DND-41 (cell line): Measurements from ENCODE around the gene ARFGEF3.

Experiments used
- ATAC-seq: fragments of 200-7000 bp; cut with Tn5 transposase; 3 replicates; pipeline ENCODE4 v1.9.1; 2021; ENCODE audit warnings: low read depth; ENCODE audit not compliant: insufficient read depth
- DNase-seq: peaks from one replicate; pipeline ENCODE4 v3.0.0-alpha.2; 2020
- H2AFZ ChIP-seq: 2 replicates; pipeline ENCODE4 v1.6.0; 2012; ENCODE audit warnings: low read depth, low read length
- H3K27ac ChIP-seq: 2 replicates; pipeline ENCODE4 v1.5.1; 2012; ENCODE audit warnings: low read length, inconsistent platforms
- H3K27me3 ChIP-seq: fragments of 200-600 bp; sonication (generic); 2 replicates; pipeline ENCODE4 v1.6.0; 2012; ENCODE audit warnings: low read length, mild to moderate bottlenecking, inconsistent platforms; ENCODE audit not compliant: insufficient read depth, poor library complexity
- H3K36me3 ChIP-seq: 2 replicates; pipeline ENCODE4 v1.5.1; 2012; ENCODE audit warnings: low read length, inconsistent platforms; ENCODE audit not compliant: insufficient read depth
- H3K4me1 ChIP-seq: 2 replicates; pipeline ENCODE4 v1.5.1; 2012; ENCODE audit warnings: mild to moderate bottlenecking, low read length; ENCODE audit not compliant: insufficient read depth
- H3K4me2 ChIP-seq: 2 replicates; pipeline ENCODE4 v1.6.0; 2012; ENCODE audit warnings: mild to moderate bottlenecking, moderate library complexity, low read length, inconsistent platforms; ENCODE audit not compliant: insufficient read depth
- H3K4me3 ChIP-seq, 2 experiments: fragments of 200-600 bp in 1 of 2; shearing (Covaris generic) in 1 of 2; 2 replicates each; pipeline ENCODE4 v1.5.1; 2012 to 2016; ENCODE audit warnings: inconsistent platforms in 2 of 2, low read length in 2 of 2, mild to moderate bottlenecking in 2 of 2, low read depth in 1 of 2, moderate library complexity in 1 of 2
- H3K79me2 ChIP-seq: 2 replicates; pipeline ENCODE4 v1.6.0; 2012; ENCODE audit warnings: low read length, inconsistent platforms; ENCODE audit not compliant: insufficient read depth
- H3K9ac ChIP-seq: 2 replicates; pipeline ENCODE4 v1.6.0; 2012; ENCODE audit warnings: low read depth, mild to moderate bottlenecking, inconsistent platforms, low read length, moderate library complexity
- H3K9me3 ChIP-seq: 2 replicates; pipeline ENCODE4 v1.5.1; 2012; ENCODE audit warnings: low read length, moderate library complexity, mild to moderate bottlenecking, inconsistent platforms; ENCODE audit not compliant: insufficient read depth, severe bottlenecking
- H4K20me1 ChIP-seq: 2 replicates; pipeline ENCODE4 v1.6.0; 2012; ENCODE audit warnings: low read length; ENCODE audit not compliant: insufficient read depth
- CTCF ChIP-seq: IDR thresholded peaks from 2 replicates; pipeline ENCODE4 v1.5.1; 2012; ENCODE audit warnings: borderline replicate concordance, low read length, moderate library complexity, mild to moderate bottlenecking; ENCODE audit not compliant: poor library complexity, severe bottlenecking; ENCODE audit errors: extremely low read depth
- EZH2 ChIP-seq: IDR thresholded peaks from 3 replicates; pipeline ENCODE4 v1.6.1; 2012; ENCODE audit warnings: borderline replicate concordance, low read depth, mild to moderate bottlenecking, moderate library complexity, low read length, inconsistent platforms; ENCODE audit not compliant: severe bottlenecking

The ARFGEF3 gene

GRCh38 chr6:138248011-138248410 lies 86.3 kb downstream of the ARFGEF3 start:
- DNase-seq (no peak), ATAC-seq (no peak)
- H3K36me3 ChIP-seq = no peaks in the 10 kb centered on the region
- no peak overlapping the region for H3K4me2 ChIP-seq
- TF ChIP-seq EZH2 = no peak
- no peak for TF ChIP-seq CTCF
- H3K9ac ChIP-seq = no peak overlapping the region
- H4K20me1 ChIP-seq = no peaks in the 10 kb centered on the region
- peaks cover 31% of the 10 kb centered on the region for H3K27me3 ChIP-seq
- H3K4me1 ChIP-seq = no peaks in the 10 kb centered on the region
- H3K9me3 ChIP-seq = no peaks in the 10 kb centered on the region
- no peak overlapping the region for H3K27ac ChIP-seq
- H2AFZ ChIP-seq = no peak overlapping the region
- no peaks in the 10 kb centered on the region for H3K79me2 ChIP-seq
- H3K4me3 ChIP-seq = no peak overlapping the region

GRCh38 chr6:138248878-138249277 lies 87.1 kb downstream of the ARFGEF3 start:
- Histone ChIP-seq H3K4me3 (no peak overlapping the region), H3K79me2 (no peaks in the 10 kb centered on the region), H3K9ac (no peak overlapping the region), H3K27ac (no peak overlapping the region), H3K4me1 (no peaks in the 10 kb centered on the region), H2AFZ (no peak overlapping the region), H3K9me3 (no peaks in the 10 kb centered on the region), H3K4me2 (no peak overlapping the region), H3K27me3 (peaks cover 32% of the 10 kb centered on the region), H4K20me1 (no peaks in the 10 kb centered on the region), H3K36me3 (no peaks in the 10 kb centered on the region)
- TF ChIP-seq EZH2 = no peak
- TF ChIP-seq CTCF = no peak
- no peak for DNase-seq
- no peak for ATAC-seq

- H3K4me1 ChIP-seq = no peaks in the 10 kb centered on the region
- no peaks in the 10 kb centered on the region for H3K79me2 ChIP-seq
- H2AFZ ChIP-seq = no peak overlapping the region
- peaks cover 29% of the 10 kb centered on the region for H3K27me3 ChIP-seq
- H3K4me2 ChIP-seq = no peak overlapping the region
- TF ChIP-seq CTCF (no peak), EZH2 (no peak)
- no peak overlapping the region for H3K27ac ChIP-seq
- H4K20me1 ChIP-seq = no peaks in the 10 kb centered on the region
- H3K36me3 ChIP-seq = no peaks in the 10 kb centered on the region
- H3K9me3 ChIP-seq = no peaks in the 10 kb centered on the region
- DNase-seq (no peak), ATAC-seq (no peak)
- H3K4me3 ChIP-seq = no peak overlapping the region
- H3K9ac ChIP-seq = no peak overlapping the region
Measured at GRCh38 chr6:138250053-138250452, 88.3 kb downstream of the ARFGEF3 start.

- H3K27me3 ChIP-seq = peaks cover 29% of the 10 kb centered on the region
- no peak for TF ChIP-seq CTCF
- no peak for TF ChIP-seq EZH2
- no peak overlapping the region for H3K9ac ChIP-seq
- H3K4me3 ChIP-seq = no peak overlapping the region
- H3K79me2 ChIP-seq = no peaks in the 10 kb centered on the region
- no peak for ATAC-seq
- DNase-seq = no peak
- H3K9me3 ChIP-seq = no peaks in the 10 kb centered on the region
- H3K4me2 ChIP-seq = no peak overlapping the region
- H3K4me1 ChIP-seq = no peaks in the 10 kb centered on the region
- H4K20me1 ChIP-seq = no peaks in the 10 kb centered on the region
- no peaks in the 10 kb centered on the region for H3K36me3 ChIP-seq
- no peak overlapping the region for H3K27ac ChIP-seq
- no peak overlapping the region for H2AFZ ChIP-seq
Measured at GRCh38 chr6:138250513-138251247, 88.9 kb downstream of the ARFGEF3 start.
